ENCODE results near the gene SPTBN2.
"Not testable (repeated sequence)": the region's sequence is repeated elsewhere in the genome, so short reads cannot be mapped to it uniquely, and the experiment has no call there.

The SPTBN2 gene

DNA sequence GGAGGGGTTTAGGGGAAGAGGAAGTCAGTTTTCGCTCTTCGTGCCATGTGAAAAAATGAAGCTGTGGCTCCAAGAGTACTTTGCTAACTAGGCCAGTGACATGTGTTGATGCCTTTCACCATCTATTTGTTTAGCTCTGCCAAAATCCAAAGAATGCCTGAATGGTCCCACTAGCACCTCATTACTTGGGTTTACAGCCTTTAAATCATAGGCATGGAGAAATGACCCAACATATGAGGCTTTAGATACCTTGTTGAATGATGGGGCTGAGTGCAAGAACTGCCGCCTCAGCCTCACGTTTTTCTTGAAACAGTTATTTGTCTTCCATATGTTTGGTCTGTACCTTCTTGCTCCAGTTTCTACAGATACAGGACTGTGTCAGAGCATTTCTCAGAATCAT lies 82.2 kb downstream of the SPTBN2 start:
- no peak for DNase-seq (ENCODE audit: low read depth in 1 of 2, low spot score in 1 of 2)

DNA sequence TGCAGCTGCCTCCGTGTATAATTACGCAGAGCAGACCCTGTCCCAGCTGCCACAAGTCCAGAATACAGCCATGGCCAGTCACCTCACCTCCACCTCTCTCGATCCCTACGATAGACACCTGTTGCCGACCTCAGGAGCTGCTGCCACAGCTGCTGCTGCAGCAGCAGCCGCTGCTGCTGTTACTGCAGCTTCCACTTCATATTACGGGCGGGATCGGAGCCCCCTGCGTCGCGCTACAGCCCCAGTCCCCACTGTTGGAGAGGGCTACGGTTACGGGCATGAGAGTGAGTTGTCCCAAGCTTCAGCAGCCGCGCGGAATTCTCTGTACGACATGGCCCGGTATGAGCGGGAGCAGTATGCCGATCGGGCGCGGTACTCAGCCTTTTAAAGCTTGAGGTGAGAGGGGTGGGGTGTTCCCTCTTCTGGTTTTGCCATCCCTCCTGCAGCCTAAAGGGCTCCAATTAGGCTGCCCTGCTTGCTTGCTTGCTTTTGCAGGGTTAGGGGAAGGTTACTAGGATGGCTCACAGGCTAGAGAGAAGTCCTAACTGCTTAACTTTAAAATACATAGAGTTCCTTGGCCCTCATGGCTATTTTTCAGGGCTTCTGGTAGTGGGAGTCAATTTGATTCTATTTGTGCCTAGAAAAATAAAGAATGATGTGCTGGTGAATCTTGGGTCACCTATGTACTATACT lies 85.1 kb downstream of the SPTBN2 start:
- no peak for DNase-seq (ENCODE audit: low read depth in 1 of 2, low spot score in 1 of 2)

DNA sequence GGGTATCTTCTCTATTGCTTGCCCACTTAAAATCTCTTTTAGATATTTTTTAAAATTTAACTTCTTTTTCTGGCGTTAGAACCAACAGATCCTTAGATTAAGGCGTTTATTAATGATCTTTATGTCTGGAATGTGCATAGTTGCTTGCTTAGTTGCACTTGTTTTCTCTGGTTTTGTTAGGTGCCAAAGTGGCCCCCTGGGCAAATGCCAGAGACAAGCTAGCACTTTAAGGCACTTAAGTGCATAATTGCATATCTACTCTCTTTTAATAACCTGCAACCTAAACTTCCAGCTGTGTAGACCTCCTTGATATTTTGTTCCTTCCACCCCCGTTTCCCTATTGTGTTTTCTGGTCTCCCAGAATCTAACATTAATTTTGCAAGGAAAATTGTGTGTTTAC lies 87.2 kb downstream of the SPTBN2 start:
- no peak for DNase-seq (ENCODE audit: low read depth in 1 of 2, low spot score in 1 of 2)

DNA sequence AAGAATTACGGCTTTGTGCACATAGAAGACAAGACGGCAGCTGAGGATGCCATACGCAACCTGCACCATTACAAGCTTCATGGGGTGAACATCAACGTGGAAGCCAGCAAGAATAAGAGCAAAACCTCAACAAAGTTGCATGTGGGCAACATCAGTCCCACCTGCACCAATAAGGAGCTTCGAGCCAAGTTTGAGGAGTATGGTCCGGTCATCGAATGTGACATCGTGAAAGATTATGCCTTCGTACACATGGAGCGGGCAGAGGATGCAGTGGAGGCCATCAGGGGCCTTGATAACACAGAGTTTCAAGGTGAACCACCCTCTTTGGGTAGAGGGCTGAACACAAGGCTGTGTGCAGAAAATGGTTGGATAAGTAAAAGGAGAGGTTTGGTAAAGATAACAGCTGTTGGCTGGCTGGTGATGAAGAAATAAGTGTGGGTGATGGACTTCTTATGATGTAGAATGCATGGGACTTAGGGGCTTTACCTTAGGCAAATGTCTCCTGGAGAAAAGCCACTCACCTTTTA lies 89.1 kb downstream of the SPTBN2 start:
- not testable (repeated sequence) for DNase-seq (ENCODE audit: low read depth in 1 of 2, low spot score in 1 of 2)

DNA sequence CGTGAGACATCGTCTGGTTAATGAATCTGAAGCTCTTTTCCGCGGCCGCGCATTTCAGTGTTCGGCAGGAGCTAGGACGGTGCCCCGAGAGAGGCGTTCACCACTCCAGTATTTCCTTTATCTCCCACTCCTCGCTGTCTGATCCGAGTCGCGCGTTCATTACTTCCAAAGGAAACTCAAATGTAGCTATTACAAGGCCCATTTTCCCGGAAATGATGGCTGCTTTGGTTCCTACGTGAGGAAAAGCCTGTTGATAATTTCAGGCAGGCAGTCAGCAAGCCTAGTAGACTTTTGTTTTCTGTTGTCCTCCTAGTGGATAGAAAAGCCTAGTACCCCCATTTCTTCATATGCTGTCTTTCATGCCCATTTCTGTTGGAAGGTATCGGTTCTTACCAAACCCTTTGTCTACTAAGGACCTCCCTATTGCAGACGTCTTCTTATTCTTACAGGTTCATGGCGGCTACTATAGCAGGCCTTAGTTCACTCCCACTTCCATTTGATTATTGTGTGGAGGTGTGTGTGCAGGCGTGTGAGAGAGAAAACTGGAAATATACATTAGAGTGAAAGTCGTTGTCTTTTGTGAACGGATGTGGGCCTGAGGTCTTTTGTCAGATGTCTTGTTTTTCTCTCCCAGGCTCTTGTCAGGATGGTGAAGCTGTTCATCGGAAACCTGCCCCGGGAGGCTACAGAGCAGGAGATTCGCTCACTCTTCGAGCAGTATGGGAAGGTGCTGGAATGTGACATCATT lies 89.8 kb downstream of the SPTBN2 start:
- DNase-seq (ENCODE audit: low read depth in 1 of 2, low spot score in 1 of 2): peak in 1 of 2 donors; percentile 21

DNA sequence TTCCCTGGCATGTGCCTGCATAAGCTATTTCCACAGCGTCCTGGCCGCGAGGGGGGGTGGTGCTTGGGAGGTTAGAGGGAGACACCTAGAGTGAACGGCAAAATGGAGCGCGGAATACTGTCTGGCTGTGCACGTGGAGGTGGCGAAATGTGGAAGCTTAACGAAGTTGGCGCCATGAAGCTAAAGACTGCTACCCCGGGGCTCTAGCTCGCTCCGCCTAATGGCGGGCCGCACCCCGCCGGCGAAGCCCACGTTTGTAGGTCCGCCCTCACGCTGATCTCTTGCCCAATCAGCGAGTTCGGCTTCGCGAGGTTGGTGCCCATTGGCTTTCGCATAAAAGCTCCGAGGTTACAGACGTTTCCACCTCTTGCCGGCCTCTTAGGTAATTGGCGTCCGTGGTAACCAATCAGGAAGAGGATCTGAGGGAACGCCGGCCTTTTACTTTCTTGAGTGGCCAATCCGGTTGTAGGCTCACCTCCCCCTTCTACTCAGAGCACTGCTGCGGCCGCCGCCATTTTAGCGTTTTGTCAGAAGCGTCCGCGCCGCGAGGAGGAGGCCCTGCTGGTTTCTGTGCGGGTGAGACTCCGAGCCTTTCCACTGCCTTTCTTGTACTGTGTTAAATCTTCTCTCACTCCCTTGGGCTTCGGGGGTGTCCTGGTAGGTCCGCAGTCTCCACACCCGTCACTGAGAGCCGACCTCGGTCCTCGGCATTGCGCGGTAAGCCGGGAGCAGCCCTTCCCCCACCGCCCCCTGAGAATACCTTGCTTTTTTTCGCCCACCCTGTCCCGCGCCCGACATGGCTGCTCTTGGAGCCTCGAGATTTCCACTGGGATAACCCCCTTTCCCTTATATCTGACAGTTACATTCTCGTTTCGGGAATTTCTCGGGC lies 90.6 kb downstream of the SPTBN2 start, which contains the start of gene RBM4:
RBM4 (plus strand) TSS at position 527 of the 889 bp plus-strand sequence. CDS start 1,009 bp downstream, outside the sequence.
- DNase-seq (ENCODE audit: low read depth in 1 of 2, low spot score in 1 of 2): peak; percentile 76 to 98

DNA sequence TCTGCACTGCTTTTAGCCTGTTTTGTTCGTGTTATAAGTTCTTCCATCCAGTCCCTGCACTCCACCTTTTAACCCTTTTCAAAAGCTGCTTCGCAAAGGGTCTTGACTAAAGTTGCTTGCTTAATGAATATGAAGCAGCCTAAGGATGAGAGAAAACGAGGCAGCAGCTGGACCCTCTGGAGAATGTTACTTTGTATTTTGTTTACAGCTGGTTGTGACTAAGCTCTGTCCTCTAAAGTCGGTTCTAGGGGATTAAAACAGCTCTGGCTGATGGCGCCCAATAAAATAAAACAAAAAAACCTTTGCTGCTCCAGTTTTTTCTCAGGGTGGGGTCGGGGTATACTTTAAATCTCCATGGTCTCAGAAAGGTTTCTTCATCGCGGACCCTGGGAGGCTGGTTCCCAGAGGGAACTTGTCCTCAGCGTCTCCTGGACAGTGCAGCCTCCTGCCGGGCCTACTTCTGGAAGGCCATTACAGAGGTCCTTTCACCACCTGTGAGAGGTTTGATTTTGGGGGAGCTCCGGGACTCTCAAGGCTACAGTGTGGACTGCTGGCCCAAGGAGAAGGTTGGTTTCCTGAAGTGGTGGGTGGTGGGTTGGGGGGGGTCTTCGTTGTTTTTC lies 91.3 kb downstream of the SPTBN2 start:
- DNase-seq (ENCODE audit: low read depth in 1 of 2, low spot score in 1 of 2): no peak

DNA sequence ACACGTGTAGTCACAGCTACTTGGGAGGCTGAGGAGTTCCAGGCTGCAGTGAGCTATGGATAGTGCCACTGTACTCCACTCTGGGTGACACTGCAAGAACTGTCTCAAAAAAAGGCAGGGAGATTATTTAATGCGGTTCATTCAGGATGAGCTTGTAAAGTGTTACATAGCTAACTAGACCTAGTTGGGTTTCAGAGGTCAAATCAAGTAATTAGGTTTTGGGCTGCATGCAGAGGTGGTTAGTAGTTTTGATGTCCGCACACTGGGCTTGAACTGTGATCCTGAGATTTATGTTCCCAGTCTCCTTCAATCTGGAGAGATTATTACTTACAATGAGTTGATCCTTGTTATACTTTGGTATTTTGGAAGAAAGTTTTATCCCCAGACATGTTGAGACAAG lies 92.6 kb downstream of the SPTBN2 start:
- no peak for DNase-seq (ENCODE audit: low read depth in 1 of 2, low spot score in 1 of 2)

All from activated CD4-positive, alpha-beta T cell treated with anti-CD3 and anti-CD28 coated beads, Interleukin-2, amount 50 U/mL, for 24 hours (primary cell).